Measurements from ENCODE around the gene GPR65. TPM values are rescaled to one million over a fixed set of nuclear protein-coding genes. Genes with fewer than 3 reads are reported as not detected.

GPR65 gene
- polyA plus RNA-seq, 1 of the 3 experiments (the other 2 are of a cell fraction): under 0.01 TPM

DNA sequence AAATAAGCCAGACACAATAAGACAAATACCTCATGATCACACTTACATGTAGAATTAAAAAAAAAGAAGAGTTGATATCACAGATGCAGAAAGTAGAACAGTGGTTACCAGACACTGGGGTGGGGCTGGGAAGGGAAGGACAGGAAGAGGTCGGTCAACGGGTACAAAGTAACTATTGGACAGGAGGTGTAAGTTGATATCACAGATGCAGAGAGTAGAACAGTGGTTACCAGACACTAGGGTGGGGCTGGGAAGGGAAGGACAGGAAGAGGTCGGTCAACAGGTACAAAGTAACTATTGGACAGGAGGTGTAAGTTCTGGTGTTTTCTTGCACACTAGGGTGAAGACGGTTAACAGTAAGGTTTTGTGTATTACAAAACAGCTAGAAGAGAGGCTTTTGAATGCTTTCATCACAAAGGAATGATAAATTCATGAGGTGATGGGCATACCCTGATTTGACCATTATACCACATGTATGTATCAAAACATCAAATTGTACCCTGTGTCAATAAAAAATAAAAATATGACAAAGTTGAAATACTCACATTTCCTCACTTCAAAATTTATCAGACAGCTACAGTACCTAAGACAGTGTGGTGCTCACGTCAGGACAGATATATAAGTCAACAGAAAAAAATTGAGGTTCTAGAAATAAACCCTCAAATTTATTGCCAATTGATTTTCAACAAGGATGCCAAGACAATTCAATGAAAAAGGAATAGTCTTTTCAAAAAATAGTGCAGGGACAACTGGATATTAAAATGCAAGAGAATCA, 44.7 kb upstream of the GPR65 start:
- TF ChIP-seq, protein P1, sequence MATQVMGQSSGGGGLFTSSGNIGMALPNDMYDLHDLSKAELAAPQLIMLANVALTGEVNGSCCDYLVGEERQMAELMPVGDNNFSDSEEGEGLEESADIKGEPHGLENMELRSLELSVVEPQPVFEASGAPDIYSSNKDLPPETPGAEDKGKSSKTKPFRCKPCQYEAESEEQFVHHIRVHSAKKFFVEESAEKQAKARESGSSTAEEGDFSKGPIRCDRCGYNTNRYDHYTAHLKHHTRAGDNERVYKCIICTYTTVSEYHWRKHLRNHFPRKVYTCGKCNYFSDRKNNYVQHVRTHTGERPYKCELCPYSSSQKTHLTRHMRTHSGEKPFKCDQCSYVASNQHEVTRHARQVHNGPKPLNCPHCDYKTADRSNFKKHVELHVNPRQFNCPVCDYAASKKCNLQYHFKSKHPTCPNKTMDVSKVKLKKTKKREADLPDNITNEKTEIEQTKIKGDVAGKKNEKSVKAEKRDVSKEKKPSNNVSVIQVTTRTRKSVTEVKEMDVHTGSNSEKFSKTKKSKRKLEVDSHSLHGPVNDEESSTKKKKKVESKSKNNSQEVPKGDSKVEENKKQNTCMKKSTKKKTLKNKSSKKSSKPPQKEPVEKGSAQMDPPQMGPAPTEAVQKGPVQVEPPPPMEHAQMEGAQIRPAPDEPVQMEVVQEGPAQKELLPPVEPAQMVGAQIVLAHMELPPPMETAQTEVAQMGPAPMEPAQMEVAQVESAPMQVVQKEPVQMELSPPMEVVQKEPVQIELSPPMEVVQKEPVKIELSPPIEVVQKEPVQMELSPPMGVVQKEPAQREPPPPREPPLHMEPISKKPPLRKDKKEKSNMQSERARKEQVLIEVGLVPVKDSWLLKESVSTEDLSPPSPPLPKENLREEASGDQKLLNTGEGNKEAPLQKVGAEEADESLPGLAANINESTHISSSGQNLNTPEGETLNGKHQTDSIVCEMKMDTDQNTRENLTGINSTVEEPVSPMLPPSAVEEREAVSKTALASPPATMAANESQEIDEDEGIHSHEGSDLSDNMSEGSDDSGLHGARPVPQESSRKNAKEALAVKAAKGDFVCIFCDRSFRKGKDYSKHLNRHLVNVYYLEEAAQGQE (IDR thresholded peaks at IDR 0.05; ENCODE audit: low read depth, low read length): no peak
- TF ChIP-seq JUND (IDR thresholded peaks at IDR 0.05) (no peak), GATA2 (CRISPR knock-in tag; IDR thresholded peaks at IDR 0.05) (no peak), SIN3A (IDR thresholded peaks at IDR 0.05; ENCODE audit: borderline replicate concordance, low read depth, low read length) (no peak), MEF2A (IDR thresholded peaks at IDR 0.05; ENCODE audit: borderline replicate concordance, low read depth) (no peak), CHD2 (IDR thresholded peaks at IDR 0.05; ENCODE audit: low read length, partially characterized antibody) (no peak), RCOR1 (IDR thresholded peaks at IDR 0.05; ENCODE audit: low read length) (no peak), RXRA (IDR thresholded peaks at IDR 0.05; ENCODE audit: borderline replicate concordance, low read depth) (no peak), NFIC (IDR thresholded peaks at IDR 0.05; ENCODE audit: borderline replicate concordance) (no peak), ELF1 (IDR thresholded peaks at IDR 0.05) (no peak), POLR2AphosphoS5 (IDR thresholded peaks at IDR 0.05; ENCODE audit: low read depth, low read length) (no peak), NRF1 (IDR thresholded peaks at IDR 0.05; ENCODE audit: low read depth, low read length) (no peak), RFX5 (IDR thresholded peaks at IDR 0.05; ENCODE audit: low read length) (no peak)
- TF ChIP-seq, protein P2, sequence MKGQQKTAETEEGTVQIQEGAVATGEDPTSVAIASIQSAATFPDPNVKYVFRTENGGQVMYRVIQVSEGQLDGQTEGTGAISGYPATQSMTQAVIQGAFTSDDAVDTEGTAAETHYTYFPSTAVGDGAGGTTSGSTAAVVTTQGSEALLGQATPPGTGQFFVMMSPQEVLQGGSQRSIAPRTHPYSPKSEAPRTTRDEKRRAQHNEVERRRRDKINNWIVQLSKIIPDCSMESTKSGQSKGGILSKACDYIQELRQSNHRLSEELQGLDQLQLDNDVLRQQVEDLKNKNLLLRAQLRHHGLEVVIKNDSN (IDR thresholded peaks at IDR 0.05; ENCODE audit: borderline replicate concordance, low read depth): no peak
- TF ChIP-seq, protein P3, sequence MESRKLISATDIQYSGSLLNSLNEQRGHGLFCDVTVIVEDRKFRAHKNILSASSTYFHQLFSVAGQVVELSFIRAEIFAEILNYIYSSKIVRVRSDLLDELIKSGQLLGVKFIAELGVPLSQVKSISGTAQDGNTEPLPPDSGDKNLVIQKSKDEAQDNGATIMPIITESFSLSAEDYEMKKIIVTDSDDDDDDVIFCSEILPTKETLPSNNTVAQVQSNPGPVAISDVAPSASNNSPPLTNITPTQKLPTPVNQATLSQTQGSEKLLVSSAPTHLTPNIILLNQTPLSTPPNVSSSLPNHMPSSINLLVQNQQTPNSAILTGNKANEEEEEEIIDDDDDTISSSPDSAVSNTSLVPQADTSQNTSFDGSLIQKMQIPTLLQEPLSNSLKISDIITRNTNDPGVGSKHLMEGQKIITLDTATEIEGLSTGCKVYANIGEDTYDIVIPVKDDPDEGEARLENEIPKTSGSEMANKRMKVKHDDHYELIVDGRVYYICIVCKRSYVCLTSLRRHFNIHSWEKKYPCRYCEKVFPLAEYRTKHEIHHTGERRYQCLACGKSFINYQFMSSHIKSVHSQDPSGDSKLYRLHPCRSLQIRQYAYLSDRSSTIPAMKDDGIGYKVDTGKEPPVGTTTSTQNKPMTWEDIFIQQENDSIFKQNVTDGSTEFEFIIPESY (IDR thresholded peaks at IDR 0.05; ENCODE audit: borderline replicate concordance, low read depth): no peak
- TF ChIP-seq, protein P4, sequence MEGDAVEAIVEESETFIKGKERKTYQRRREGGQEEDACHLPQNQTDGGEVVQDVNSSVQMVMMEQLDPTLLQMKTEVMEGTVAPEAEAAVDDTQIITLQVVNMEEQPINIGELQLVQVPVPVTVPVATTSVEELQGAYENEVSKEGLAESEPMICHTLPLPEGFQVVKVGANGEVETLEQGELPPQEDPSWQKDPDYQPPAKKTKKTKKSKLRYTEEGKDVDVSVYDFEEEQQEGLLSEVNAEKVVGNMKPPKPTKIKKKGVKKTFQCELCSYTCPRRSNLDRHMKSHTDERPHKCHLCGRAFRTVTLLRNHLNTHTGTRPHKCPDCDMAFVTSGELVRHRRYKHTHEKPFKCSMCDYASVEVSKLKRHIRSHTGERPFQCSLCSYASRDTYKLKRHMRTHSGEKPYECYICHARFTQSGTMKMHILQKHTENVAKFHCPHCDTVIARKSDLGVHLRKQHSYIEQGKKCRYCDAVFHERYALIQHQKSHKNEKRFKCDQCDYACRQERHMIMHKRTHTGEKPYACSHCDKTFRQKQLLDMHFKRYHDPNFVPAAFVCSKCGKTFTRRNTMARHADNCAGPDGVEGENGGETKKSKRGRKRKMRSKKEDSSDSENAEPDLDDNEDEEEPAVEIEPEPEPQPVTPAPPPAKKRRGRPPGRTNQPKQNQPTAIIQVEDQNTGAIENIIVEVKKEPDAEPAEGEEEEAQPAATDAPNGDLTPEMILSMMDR (IDR thresholded peaks at IDR 0.05): no peak
- TF ChIP-seq, protein P5, sequence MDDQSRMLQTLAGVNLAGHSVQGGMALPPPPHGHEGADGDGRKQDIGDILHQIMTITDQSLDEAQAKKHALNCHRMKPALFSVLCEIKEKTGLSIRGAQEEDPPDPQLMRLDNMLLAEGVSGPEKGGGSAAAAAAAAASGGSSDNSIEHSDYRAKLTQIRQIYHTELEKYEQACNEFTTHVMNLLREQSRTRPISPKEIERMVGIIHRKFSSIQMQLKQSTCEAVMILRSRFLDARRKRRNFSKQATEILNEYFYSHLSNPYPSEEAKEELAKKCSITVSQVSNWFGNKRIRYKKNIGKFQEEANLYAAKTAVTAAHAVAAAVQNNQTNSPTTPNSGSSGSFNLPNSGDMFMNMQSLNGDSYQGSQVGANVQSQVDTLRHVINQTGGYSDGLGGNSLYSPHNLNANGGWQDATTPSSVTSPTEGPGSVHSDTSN (IDR thresholded peaks at IDR 0.05): no peak
- no peaks in the 10 kb centered on the region for H3F3A ChIP-seq (replicated peaks; ENCODE audit: insufficient read depth)
- H3K27ac ChIP-seq (ENCODE audit: low read depth in 2 of 2, low read length in 1 of 2): no peak overlapping the region
- no peaks in the 10 kb centered on the region for H3K9me3 ChIP-seq
- no peak for DNase-seq
- CTCF ChIA-PET: interaction anchor here (0.5 kb wide), 1 partner anchor 15 kb away, joined by 3 read pairs; no protein-coding TSS in a partner anchor
- WGBS (ENCODE audit: low lambda C conversion rate): 87% methylated on average over 5 of the region's 5 CpGs
- no peak overlapping the region for H3K4me2 ChIP-seq
- H4K20me1 ChIP-seq (ENCODE audit: insufficient read depth): no peaks in the 10 kb centered on the region
- POLR2A ChIA-PET: no interaction called here
- H3K79me2 ChIP-seq (ENCODE audit: insufficient read depth): no peaks in the 10 kb centered on the region
- H3K9me2 ChIP-seq: no peaks in the 10 kb centered on the region
- H3K9ac ChIP-seq: no peak overlapping the region
- no peak overlapping the region for H2AFZ ChIP-seq (ENCODE audit: low read depth)
- H3K4me1 ChIP-seq (ENCODE audit: control insufficient read depth in 1 of 2, insufficient read depth in 2 of 2, low read depth in 1 of 2, low read length in 1 of 2): no peaks in the 10 kb centered on the region
- H3K27me3 ChIP-seq (ENCODE audit: insufficient read depth): no peaks in the 10 kb centered on the region
- no peak overlapping the region for H3K4me3 ChIP-seq (ENCODE audit: low read depth in 2 of 2, low read length in 1 of 2)
- H3K36me3 ChIP-seq (replicated peaks in 1 of 2; ENCODE audit: control insufficient read depth in 1 of 2, insufficient read depth in 2 of 2, low read length in 1 of 2): peaks cover 0 to 11% of the 10 kb centered on the region in 2 experiments
